ENCODE data around the gene BLOC1S6.
"Not testable (repeated sequence)": the region's sequence is repeated elsewhere in the genome, so short reads cannot be mapped to it uniquely, and the experiment has no call there.

BLOC1S6 gene

DNA sequence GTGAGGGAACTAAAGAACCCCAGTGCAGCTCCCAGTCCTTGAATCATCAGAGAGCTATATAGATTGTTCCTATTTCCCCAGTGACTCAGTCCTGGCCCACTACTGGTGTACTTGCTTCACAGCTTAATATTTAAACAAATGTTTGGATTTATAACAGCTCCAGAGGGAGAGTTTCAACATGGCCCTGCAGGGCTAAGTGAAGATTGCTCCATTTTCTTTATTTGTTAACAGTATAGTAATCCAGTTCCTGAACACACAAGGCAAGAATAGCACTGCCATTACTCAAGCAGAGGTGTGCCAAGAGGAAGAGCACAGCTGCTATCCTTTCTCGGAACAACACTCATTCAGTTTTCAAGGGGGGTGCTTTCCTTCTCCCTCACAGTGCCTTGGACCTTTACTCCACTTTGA is 54.2 kb downstream of the BLOC1S6 start:
- no peak for DNase-seq (ENCODE audit: low spot score)

DNA sequence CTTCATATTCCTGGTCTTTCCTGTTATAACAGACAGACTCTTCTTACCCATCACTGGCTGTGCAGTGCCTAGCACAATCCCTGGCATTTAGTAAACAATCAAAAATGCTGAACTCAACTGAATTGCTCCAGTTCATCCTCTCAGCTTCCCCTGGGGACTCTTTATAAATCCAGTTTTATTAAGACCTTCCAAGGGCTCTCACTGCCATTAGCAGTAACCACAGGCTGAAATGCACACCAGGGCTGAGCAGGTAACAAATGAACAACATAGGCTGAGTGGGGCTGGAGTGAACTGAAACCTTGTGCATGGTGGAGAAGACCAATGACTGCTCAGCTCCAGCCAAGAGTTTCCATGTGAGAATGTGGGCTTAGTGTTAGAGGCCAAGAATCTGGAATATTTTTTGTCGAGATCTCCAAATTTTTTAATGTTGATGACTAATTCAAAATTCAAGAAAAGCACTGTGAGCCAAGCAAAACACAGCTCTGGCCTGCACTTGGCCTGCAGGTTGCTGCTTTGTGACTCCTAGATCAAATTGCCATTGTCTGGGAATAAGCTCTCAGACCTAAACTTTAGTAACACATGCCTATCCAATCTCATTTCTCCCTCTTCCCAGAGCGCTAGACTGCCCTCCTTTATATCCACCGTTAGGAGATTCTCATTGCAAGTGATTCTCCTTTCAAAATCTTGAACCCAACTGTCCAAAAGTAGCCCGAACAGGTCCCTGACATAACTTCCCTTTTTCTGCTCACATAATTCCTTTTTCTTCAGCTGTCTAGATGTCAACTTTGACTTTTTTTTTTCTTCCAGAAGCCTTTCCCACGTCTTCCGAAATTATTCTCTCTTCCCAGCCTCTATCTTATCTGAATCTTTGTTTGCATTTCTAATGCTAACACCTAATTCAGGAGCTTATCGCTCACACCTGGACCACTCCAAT is 55.1 kb downstream of the BLOC1S6 start:
- no peak for DNase-seq (ENCODE audit: low spot score)

DNA sequence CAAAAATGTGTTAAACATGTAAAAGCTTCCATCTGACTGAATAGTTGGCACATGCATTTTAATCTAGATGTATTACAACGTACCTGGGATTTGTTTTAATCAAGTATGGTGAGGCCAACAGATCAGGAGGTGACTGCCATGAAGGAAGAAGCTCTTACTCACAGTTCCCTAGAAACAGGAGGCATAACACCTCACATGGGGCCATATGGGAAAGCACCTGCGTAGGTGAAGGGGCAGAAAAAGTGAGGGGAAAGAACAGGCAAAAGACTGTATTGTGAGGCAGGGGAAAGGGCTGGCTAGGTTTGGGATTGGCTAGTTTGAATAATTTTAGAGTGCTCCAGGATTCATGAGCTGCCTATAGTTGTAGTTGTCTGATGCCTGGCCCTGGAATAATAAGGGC is 57.3 kb downstream of the BLOC1S6 start:
- no peak for DNase-seq (ENCODE audit: low spot score)

DNA sequence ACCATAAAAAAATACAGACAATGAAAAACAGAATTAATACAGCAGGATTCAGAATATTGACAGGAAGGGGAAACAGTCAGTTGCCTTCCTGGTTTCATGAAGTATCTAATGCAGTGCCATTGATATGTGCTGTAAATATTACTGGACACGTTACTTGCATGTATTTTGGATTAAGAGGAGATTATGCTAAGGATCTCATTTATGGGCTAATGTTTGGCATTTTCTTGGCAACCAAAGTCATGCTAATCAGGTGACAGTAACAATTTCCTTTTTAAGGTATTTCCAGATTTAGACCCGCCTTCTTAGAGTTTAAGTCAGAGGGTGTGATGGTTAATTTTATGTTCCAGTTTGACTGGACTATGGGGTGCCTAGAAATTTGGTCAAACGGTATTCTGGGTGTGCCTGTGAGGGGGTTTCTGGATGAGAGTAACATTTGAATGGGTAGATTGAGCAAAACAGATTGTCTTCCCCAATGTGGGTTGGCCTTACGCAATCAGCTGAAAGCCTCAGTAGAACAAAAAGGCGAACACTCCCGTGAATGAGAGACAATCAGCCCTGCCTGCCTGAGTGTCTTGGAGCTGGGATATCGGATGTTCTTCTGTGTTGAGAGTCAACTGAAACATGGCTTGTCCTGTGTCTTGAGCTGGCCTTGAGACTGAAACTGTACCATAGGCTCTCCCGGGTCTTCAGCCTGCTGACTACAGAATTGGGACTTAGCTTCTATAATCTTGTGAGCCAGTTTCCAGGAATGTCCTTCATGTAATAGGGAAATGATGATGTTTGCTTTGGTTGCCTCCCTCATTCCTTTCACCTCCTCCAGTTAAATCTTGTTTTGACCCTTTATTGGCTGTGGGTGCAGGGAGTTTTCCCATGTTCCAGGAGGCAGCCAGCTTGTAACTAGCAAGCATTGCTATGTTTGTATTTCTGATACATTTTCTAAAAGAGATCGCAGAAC is 58.1 kb downstream of the BLOC1S6 start:
- DNase-seq (ENCODE audit: low spot score), result no peak

DNA sequence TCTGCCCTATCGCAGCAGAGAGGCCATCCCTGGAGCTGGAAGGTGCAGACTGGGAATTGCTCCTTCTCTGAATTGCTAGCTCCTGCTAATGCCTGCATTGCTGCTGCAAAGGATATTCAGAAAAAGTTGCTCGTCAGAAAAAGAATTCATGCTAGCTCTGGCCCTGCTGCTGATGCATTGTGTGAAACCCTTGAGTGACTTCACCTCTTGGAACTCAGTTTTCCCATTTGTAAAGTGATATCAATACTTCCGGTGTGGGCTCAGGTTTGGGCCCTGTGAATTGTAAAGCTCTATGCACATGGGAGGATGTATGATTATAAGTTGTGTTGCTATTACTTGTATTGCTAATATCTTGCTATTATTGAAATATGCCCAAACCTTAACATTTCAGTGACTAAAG is 59.0 kb downstream of the BLOC1S6 start:
- no peak for DNase-seq (ENCODE audit: low spot score)

DNA sequence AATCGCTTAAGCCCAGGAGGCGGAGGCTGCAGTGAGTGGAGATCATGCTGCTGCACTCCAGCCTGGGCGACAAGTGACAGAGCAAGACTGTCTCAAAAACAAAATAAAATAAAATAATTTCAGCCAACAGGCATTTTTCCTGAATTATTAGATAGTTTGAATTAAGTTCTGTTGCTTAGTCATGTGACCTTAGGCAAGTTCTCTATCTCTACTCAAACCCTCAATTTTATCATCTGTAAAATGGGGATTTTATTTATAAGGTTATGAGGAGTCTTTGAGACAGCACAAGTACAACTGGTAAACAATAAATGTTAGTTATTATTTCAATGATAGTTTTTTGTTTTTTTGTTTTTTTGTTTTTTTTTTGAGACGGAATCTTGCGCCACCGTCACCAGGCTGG is 60.6 kb downstream of the BLOC1S6 start:
- no peak for DNase-seq (ENCODE audit: low spot score)

DNA sequence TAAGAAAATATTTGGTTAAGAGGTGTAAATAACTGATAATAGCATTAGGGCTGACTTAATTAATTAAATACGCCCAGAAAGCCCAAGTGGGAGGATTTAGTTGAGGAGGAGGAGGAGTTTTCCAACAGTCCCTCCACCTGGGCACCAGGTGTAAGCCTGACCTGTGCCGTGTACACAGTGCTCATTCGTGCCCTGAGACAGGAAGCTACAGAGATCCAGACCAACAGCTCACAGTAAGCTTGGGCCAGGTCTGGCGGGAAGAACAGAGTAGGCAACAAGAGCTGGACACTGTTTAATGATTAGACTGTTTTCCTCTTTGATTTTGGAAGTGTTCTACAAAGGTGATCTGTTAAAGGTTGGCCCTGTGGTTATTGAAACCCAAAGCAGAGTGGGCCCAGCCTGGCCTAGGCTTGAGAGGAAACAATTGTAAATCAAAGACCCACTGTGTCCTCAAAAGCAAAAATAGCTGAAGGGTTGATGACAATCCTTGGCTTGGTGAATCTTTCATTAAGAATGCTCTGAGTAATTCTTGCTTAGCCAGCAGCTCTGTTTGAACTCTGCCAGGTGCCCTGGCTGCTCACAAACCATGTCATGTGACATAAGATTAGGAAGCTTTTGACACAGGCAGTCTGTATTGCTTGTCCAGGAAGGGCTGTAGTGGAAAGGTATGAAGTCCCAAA is 61.5 kb downstream of the BLOC1S6 start:
- DNase-seq (ENCODE audit: low spot score), result no peak

DNA sequence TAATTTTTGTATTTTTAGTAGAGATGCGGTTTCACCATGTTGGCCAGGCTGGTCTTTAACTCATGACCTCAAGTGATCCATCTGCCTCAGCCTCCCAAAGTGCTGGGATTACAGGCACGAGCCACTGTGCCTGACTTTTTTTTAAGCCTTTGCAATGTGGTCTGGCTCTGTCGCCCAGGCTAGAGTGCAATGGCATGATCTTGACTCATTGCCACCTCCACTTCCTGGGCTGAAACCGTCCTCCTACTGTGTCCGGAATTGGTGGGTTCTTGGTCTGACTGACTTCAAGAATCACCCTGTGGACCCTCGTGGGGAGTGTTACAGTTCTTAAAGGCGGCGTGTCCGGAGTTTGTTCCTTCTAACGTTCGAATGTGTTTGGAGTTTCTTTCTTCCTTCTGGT is 62.8 kb downstream of the BLOC1S6 start:
- DNase-seq (ENCODE audit: low spot score), result not testable (repeated sequence)

DNA sequence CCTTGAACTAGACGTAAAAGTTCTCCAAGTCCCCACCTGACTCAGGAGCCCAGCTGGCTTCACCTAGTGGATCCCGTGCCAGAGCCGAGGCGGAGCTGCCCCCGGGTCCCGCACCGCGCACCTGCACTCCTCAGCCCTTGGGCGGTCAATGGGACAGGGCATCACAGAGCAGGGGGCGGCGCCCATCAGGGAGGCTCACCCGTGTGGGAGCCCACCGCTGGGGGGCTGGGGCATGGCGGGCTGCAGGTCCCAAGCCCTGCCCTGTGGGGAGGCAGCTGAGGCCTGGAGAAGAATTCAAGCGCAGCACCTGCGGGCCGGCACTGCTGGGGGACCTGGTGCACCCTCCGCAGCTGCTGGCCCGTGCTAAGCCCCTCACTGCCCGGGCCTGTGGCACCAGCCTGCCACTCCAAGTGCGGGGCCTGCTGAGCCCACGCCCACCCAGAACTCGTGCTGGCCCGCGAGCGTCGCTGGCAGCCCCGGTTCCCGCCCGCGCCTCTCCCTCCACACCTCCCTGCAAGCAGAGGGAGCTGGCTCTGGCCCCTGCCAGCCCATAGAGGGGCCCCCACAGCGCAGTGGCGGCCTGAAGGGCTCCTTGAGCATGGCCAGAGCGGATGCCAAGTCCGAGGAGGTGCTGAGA is 63.8 kb downstream of the BLOC1S6 start:
- DNase-seq (ENCODE audit: low spot score), result no peak

DNA sequence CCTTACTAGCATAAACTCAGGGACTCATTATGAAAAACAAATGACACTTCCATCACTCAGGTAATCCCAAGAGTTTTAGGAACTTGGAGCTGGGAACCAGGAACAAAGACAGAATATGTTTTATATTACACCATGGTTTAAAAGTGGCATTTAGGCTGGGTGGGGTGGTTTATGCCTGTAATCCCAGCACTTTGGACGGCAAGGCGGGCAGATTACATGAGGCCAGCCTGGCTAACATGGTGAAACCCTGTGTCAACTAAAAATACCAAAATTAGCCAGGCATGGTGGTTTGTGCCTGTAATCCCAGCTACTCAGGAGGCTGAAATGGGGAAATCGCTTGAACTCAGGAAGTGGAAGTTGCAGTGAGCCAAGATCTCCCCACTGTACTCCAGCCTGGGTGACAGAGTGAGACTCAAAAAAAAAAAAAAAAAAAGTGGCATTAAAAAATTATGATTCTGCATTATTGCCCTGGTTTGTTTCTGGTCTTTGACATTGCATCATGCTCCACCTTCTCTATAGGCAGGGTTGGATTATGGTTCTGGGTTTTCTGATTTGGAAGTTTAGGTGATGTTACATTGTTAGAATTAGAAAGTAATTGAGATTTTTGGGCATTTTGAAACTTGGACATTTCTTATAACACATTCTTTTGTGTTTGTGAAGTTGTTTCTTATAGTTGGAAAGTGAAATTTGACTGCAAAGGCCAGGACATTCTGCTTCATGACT is 66.7 kb downstream of the BLOC1S6 start:
- DNase-seq (ENCODE audit: low spot score), result no peak

DNA sequence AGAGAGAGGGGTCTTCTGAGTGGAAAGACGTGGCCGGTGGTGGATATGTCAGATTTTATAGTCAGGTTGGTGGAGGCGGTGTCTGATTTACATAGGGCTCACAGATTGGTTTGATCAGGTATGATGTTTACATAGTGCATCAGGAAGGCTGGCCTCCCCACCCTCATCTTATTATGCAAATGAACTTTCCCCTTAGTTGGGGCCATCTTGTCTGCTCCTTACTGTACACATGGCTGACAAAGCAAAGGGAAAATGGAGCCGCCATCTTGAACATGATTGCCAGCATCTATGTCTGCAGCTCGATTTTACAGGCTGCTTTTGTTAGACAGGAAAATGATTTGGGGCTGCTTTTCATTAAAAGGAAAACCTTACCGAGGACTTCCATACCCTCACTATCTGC is 67.6 kb downstream of the BLOC1S6 start:
- no peak for DNase-seq (ENCODE audit: low spot score)

DNA sequence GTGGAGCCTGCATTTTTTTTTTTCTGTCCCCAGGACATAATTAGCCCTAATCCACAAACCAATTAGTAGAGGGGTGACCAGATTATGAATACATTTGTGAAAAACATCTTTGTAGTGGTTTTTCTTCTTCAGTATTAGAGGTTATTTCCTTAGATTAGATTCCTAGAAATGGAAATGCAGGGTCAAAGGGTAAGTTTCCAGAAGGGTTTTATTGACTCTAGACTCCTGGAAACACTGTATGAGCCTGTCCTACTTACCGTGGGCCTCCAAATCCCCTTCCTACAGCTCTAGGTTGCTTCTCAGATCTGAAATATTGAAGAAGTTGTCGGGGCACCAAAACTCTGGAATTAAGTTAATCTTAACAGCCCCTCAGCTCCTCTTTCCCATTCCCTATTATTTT is 70.1 kb downstream of the BLOC1S6 start:
- DNase-seq (ENCODE audit: low spot score), result no peak

DNA sequence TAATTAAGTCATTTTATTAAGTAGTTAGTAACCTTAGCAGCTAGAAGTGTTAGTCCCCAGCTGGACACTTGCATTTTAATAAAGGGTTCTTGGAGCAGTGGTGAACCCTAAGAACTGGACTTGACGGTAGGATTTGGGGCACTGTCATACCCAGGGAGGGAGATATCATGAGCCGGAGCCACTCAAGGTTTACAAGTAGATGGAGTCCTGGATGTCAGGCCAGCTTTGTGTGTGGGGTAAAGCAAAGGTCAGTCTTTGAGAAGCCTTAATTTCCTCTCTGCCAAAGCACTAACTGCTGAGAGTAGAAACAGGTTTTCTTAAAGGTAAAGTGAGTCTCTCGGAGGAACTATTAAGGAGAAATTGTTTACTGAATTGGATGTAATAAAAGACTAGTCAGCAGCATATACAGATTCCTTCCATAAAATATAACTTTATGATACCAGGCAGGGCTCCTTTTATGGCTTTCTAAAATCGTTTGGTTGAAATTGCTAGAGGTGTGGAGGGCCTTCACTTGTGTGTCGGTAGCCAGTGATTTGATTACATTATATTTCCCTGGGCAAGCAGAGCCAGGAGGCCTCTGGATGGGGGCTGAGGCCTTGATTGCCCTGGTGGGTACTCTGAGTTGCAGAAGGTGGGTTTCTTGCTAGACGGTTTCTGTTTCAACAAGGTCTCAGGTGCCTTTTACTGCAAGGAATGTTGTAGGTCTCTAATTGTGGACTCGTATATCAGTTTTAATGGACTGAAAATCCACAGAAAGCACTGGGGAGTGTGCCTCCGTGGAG is 70.8 kb downstream of the BLOC1S6 start:
- no peak for DNase-seq (ENCODE audit: low spot score)
